GM12878 (cell line): ENCODE data around the gene UROC1. TPM values are rescaled to one million over a fixed set of nuclear protein-coding genes. Genes with fewer than 3 reads are reported as not detected.

Experiments
- ATAC-seq: fragments of 200-7000 bp; cut with Tn5 transposase; 3 replicates; pipeline ENCODE4 v1.9.1; 2020; ENCODE audit warnings: mild to moderate bottlenecking, moderate library complexity
- BruUV-seq: library from RNA; stranded (reverse); fragments of 400-500 nt; replicated peaks from 2 replicates; lab custom pipeline; 2021; lab: Mats Ljungman, UMichigan
- CTCF ChIA-PET: fragments of 300-600 bp; sonication (Branson Sonifier 250); formaldehyde crosslinking; extraction: SDS; loops from one replicate; lab custom pipeline; 2021; ENCODE audit warnings: inconsistent platforms; lab: Yijun Ruan, JAX
- POLR2A ChIA-PET: fragments of 350-600 bp; formaldehyde crosslinking; extraction: SDS; loops from one replicate; lab custom pipeline; 2021; ENCODE audit warnings: inconsistent platforms; lab: Charles Lee
- RAD21 ChIA-PET: fragments of 300-600 bp; sonication (Branson Sonifier 250); formaldehyde crosslinking; loops from one replicate; lab custom pipeline; 2023; ENCODE audit warnings: antibody characterized with exemption; ENCODE audit not compliant: unreplicated experiment; lab: Charles Lee
- SMC1A ChIA-PET: fragments of 300-600 bp; sonication (Branson Sonifier 250); formaldehyde crosslinking; loops from one replicate; lab custom pipeline; 2023; ENCODE audit not compliant: unreplicated experiment, uncharacterized antibody; lab: Charles Lee
- DNase-seq: peaks from one replicate; pipeline ENCODE4 v3.0.0-alpha.2; 2011; ENCODE audit warnings: low read depth, low spot score
- FAIRE-seq: peaks from 3 replicates; lab custom pipeline; 2011; peaks lifted over from hg19 to GRCh38; lab: Jason Lieb, UNC
- H2AFZ ChIP-seq: 2 replicates; pipeline ENCODE4 v1.6.0; 2011; ENCODE audit warnings: low read depth, low read length, control low read depth; ENCODE audit not compliant: control insufficient read depth
- H3K27ac ChIP-seq: 2 replicates; pipeline ENCODE4 v1.5.1; 2011; ENCODE audit warnings: control low read depth; ENCODE audit not compliant: control insufficient read depth, insufficient read depth
- H3K27me3 ChIP-seq, 2 experiments: replicated peaks in 1 of 2; 2 replicates each; pipeline versions ENCODE4 v1.6.0 to v1.6.1; 2011; ENCODE audit warnings: low read length in 1 of 2; ENCODE audit not compliant: control insufficient read depth in 2 of 2, insufficient read depth in 2 of 2
- H3K36me3 ChIP-seq, 2 experiments: 2 replicates each; pipeline ENCODE4 v1.5.1; 2011; ENCODE audit warnings: low read length in 1 of 2; ENCODE audit not compliant: control insufficient read depth in 2 of 2, insufficient read depth in 2 of 2
- H3K4me1 ChIP-seq: 2 replicates; pipeline ENCODE4 v1.6.1; 2011; ENCODE audit warnings: mild to moderate bottlenecking, low read length, moderate library complexity, mixed read lengths; ENCODE audit not compliant: control insufficient read depth, insufficient read depth
- H3K4me2 ChIP-seq: 2 replicates; pipeline ENCODE4 v1.6.0; 2011; ENCODE audit warnings: control low read depth; ENCODE audit not compliant: control insufficient read depth, insufficient read depth
- H3K4me3 ChIP-seq: fragments of 200-600 bp; sonication (generic); 2 replicates; pipeline ENCODE4 v1.5.1; 2016
- H3K79me2 ChIP-seq: 2 replicates; pipeline ENCODE4 v1.6.0; 2011; ENCODE audit warnings: low read length; ENCODE audit not compliant: control insufficient read depth, insufficient read depth
- H3K9ac ChIP-seq: 2 replicates; pipeline ENCODE4 v1.8.0; 2011; ENCODE audit warnings: low read length, control low read depth, mixed read lengths; ENCODE audit not compliant: control insufficient read depth, insufficient read depth
- H3K9me3 ChIP-seq: replicated peaks from 3 replicates; pipeline ENCODE4 v1.5.1; 2011; ENCODE audit warnings: mild to moderate bottlenecking, low read length; ENCODE audit not compliant: control insufficient read depth, insufficient read depth
- H4K20me1 ChIP-seq: 2 replicates; pipeline ENCODE4 v1.6.0; 2011; ENCODE audit not compliant: control insufficient read depth, insufficient read depth
- ATF7 ChIP-seq: fragments of 450-650 bp; IDR thresholded peaks from 2 replicates; pipeline ENCODE4 v1.6.1; 2016; ENCODE audit warnings: low read depth, mild to moderate bottlenecking
- BRCA1 ChIP-seq: IDR thresholded peaks from 2 replicates; pipeline ENCODE4 v1.6.1; 2011; ENCODE audit warnings: low read depth, low read length, improper control_type of control experiment
- FOS ChIP-seq: IDR thresholded peaks from 3 replicates; pipeline ENCODE4 v1.6.1; 2011; ENCODE audit warnings: borderline replicate concordance; ENCODE audit not compliant: insufficient read length; ENCODE audit errors: extremely low read depth
- GATAD2B ChIP-seq: fragments of 450-650 bp; conservative IDR thresholded peaks from 2 replicates; pipeline ENCODE4 v1.6.1; 2017; ENCODE audit warnings: low read depth, mild to moderate bottlenecking, moderate library complexity
- MTA2 ChIP-seq: fragments of 450-650 bp; IDR thresholded peaks from 2 replicates; pipeline ENCODE4 v1.6.1; 2016; ENCODE audit warnings: low read depth, mild to moderate bottlenecking, moderate library complexity
- RAD21 ChIP-seq: IDR thresholded peaks from 2 replicates; pipeline ENCODE4 v1.6.1; 2011; ENCODE audit warnings: mild to moderate bottlenecking, low read depth, low read length, moderate library complexity; ENCODE audit not compliant: insufficient read depth
- SP1 ChIP-seq: IDR thresholded peaks from one replicate; pipeline ENCODE4 v1.6.1; 2011; ENCODE audit warnings: low read depth, low read length
- SPI1 ChIP-seq: IDR thresholded peaks from 2 replicates; pipeline ENCODE4 v1.6.1; 2011; ENCODE audit warnings: low read depth, mild to moderate bottlenecking, low read length, moderate library complexity, borderline replicate concordance; ENCODE audit not compliant: insufficient read depth
- ZNF207 ChIP-seq: fragments of 450-650 bp; IDR thresholded peaks from 2 replicates; pipeline ENCODE4 v1.6.1; 2014; ENCODE audit warnings: antibody characterized with exemption, mild to moderate bottlenecking, borderline replicate concordance
- WGBS: methylation state at CpG from one replicate; pipeline ENCODE4 v1.1.6; 2016; ENCODE audit warnings: low lambda C conversion rate; ENCODE audit not compliant: insufficient replicate concordance, insufficient coverage; ENCODE audit errors: missing lambda C conversion rate; 5-methylcytosine and 5-hydroxymethylcytosine counted together
- in situ Hi-C: fragments of 300-500 bp; cut with MboI; formaldehyde crosslinking; loops from 9 replicates; pipeline ENCODE4 v1.14.3; 2018; ENCODE audit warnings: mixed read lengths
- intact Hi-C: fragments of 100-400 bp; cut with micrococcal nuclease; formaldehyde crosslinking; loops from one replicate; pipeline ENCODE4 v1.14.2; 2022; ENCODE audit not compliant: unreplicated experiment
- polyA plus RNA-seq, 11 experiments: library from polyadenylated mRNA; depleted of rRNA in 4 of 11; unstranded in 6 of 11; stranded (reverse) in 5 of 11; fragments of >200 nt; fragmentation: Nextera tagmentation in 4 of 11; fragmentation: Illumina TruSeq in 1 of 11; extraction: Ambion mirVana in 4 of 11; extraction: Trizol in 1 of 11; gene quantifications; 1 replicate in 1 of 11; 2 replicates in 10 of 11; pipeline versions ENCODE4 v1.2.1 to v1.2.3, GENCODE V29; 2011 to 2016; ENCODE audit warnings: inconsistent platforms in 2 of 11, missing spikeins in 2 of 11, low read depth in 1 of 11
- total RNA-seq, 4 experiments: library from RNA; depleted of rRNA in 3 of 4; stranded (reverse); fragments of >200 nt in 3 of 4; fragmentation: Illumina TruSeq in 1 of 4; extraction: Trizol in 1 of 4; gene quantifications; 2 replicates each; pipeline versions ENCODE4 v1.2.1 to v1.2.3, GENCODE V29; 2013 to 2021
- TF ChIP-seq, protein P1 (sequence below): IDR thresholded peaks from 2 replicates; pipeline ENCODE4 v1.6.1; 2012; ENCODE audit warnings: low read depth, low read length, improper control_type of control experiment
- TF ChIP-seq, protein P2 (sequence below): fragments of 450-650 bp; IDR thresholded peaks from 2 replicates; pipeline ENCODE4 v1.6.1; 2017; ENCODE audit warnings: low read depth, mild to moderate bottlenecking, moderate library complexity
- TF ChIP-seq, protein P3 (sequence below): fragments of 450-650 bp; IDR thresholded peaks from 2 replicates; pipeline ENCODE4 v1.6.1; 2018; ENCODE audit warnings: borderline replicate concordance, mild to moderate bottlenecking; ENCODE audit not compliant: partially characterized antibody
- TF ChIP-seq, protein P4 (sequence below): fragments of 150-350 bp; IDR thresholded peaks from 2 replicates; pipeline ENCODE4 v1.6.1; 2014; ENCODE audit warnings: mild to moderate bottlenecking, low read depth, low read length

The UROC1 gene
- total and polyA plus RNA-seq, 10 of the 15 experiments (the other 5 are each of a cell fraction or from before 2014, with no cell fraction given) = 0.04 TPM; not detected in 9

DNA sequence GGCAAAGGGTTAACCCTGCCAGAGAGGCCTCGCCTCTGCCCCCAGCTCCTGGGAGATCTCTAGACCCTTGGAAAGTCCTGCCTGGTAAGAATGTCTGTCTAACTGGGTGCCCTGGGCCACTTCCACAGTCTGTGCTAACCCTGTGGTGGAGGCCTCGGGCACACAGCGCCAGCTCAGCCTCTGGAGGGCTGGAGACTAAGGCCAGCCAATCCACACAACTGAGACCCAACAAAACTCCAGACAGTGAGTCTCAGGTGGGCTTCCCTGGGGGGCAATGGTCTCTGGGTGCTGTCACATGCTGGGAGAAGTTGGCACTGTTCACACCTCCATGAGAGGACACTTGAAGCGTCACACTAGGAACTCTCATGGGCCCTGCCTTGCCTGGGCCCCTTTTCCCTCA lies 61.4 kb downstream of the UROC1 start (continued):
- TF ChIP-seq FOS (no peak), SP1 (no peak), BRCA1 (no peak), RAD21 (no peak), SPI1 (no peak), ATF7 (no peak), GATAD2B (no peak)
- TF ChIP-seq, protein P1, sequence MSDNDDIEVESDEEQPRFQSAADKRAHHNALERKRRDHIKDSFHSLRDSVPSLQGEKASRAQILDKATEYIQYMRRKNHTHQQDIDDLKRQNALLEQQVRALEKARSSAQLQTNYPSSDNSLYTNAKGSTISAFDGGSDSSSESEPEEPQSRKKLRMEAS = no peak
- TF ChIP-seq, protein P2, sequence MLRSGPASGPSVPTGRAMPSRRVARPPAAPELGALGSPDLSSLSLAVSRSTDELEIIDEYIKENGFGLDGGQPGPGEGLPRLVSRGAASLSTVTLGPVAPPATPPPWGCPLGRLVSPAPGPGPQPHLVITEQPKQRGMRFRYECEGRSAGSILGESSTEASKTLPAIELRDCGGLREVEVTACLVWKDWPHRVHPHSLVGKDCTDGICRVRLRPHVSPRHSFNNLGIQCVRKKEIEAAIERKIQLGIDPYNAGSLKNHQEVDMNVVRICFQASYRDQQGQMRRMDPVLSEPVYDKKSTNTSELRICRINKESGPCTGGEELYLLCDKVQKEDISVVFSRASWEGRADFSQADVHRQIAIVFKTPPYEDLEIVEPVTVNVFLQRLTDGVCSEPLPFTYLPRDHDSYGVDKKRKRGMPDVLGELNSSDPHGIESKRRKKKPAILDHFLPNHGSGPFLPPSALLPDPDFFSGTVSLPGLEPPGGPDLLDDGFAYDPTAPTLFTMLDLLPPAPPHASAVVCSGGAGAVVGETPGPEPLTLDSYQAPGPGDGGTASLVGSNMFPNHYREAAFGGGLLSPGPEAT = no peak

DNA sequence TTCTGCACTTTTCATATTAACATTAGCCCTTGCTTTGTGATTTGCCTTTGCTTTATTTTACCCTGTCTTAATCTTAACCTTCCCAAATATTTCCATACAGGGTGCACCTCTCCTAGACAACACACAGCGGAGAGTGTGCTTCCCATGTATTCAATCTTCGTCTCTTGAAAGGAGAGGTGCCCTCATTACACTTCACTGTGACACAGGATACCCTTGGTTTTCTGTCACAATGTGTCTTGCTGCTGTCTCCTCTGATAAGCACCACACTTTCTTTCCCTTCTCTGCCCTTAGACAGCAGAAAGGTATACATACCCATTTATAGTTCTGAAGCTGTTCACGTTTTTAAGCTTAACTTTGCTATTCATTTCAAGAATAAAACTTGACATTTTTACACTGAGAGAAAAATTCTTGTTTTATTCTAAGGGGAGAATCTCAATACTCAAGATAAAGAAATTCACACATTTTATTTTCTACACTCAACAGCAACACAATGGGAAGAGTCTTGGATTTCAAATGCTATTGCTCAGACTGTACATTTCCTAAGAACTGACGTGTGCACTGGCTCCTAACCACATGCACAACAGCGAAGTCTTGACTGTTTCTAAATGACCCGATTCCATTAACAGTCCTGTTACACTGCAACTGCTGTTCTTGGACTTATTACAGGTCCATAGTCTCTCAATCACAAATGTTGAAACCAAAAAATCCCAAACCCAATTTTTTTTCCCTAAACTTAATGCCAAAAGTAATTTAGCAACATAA lies 63.0 kb downstream of the UROC1 start:
- TSS peak; percentile 9 for BruUV-seq

More for the DNA sequence above, 63.0 kb downstream of the UROC1 start:
- FAIRE-seq = no peak
- Histone ChIP-seq H3K36me3 (peaks cover 7 to 36% of the 10 kb centered on the region in 2 experiments), H3K9me3 (no peaks in the 10 kb centered on the region), H3K9ac (no peak overlapping the region), H3K4me2 (no peak overlapping the region), H4K20me1 (no peaks in the 10 kb centered on the region), H3K27me3 (no peaks in the 10 kb centered on the region), H3K79me2 (no peaks in the 10 kb centered on the region), H3K4me3 (no peak overlapping the region), H3K27ac (no peak overlapping the region), H2AFZ (no peak overlapping the region), H3K4me1 (no peaks in the 10 kb centered on the region)
- ChIA-PET CTCF (no interaction called here), POLR2A (no interaction called here), SMC1A (interaction anchor here (1.0 kb wide), 1 partner anchor 13 kb away, joined by 3 read pairs; no protein-coding TSS in a partner anchor), RAD21 (no interaction called here)
- ATAC-seq = no peak
- intact Hi-C loops (no loop called here), in situ Hi-C loops (no loop called here)
- WGBS = 75% methylated on average over 6 of the region's 6 CpGs
- no peak for DNase-seq
- TF ChIP-seq, protein P3, sequence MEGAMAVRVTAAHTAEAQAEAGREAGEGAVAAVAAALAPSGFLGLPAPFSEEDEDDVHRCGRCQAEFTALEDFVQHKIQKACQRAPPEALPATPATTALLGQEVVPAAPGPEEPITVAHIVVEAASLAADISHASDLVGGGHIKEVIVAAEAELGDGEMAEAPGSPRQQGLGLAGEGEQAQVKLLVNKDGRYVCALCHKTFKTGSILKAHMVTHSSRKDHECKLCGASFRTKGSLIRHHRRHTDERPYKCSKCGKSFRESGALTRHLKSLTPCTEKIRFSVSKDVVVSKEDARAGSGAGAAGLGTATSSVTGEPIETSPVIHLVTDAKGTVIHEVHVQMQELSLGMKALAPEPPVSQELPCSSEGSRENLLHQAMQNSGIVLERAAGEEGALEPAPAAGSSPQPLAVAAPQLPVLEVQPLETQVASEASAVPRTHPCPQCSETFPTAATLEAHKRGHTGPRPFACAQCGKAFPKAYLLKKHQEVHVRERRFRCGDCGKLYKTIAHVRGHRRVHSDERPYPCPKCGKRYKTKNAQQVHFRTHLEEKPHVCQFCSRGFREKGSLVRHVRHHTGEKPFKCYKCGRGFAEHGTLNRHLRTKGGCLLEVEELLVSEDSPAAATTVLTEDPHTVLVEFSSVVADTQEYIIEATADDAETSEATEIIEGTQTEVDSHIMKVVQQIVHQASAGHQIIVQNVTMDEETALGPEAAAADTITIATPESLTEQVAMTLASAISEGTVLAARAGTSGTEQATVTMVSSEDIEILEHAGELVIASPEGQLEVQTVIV = no peak
- TF ChIP-seq, protein P4, sequence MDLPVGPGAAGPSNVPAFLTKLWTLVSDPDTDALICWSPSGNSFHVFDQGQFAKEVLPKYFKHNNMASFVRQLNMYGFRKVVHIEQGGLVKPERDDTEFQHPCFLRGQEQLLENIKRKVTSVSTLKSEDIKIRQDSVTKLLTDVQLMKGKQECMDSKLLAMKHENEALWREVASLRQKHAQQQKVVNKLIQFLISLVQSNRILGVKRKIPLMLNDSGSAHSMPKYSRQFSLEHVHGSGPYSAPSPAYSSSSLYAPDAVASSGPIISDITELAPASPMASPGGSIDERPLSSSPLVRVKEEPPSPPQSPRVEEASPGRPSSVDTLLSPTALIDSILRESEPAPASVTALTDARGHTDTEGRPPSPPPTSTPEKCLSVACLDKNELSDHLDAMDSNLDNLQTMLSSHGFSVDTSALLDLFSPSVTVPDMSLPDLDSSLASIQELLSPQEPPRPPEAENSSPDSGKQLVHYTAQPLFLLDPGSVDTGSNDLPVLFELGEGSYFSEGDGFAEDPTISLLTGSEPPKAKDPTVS = no peak
- no peak for TF ChIP-seq MTA2
- no peak for TF ChIP-seq ZNF207
